Activated CD4-positive, alpha-beta memory T cell treated with anti-CD3 and anti-CD28 coated beads for 36 hours (primary cell): ENCODE measurements around the gene ERLIN1. TPM values are rescaled to one million over a fixed set of nuclear protein-coding genes. Genes with fewer than 3 reads are reported as not detected.
"Not testable (repeated sequence)": the region's sequence is repeated elsewhere in the genome, so short reads cannot be mapped to it uniquely, and the experiment has no call there.

Experiments used
- CTCF ChIA-PET: fragments of 350-600 bp; sonication (Branson Sonifier 250); formaldehyde crosslinking; loops from one replicate; lab custom pipeline; 2021; ENCODE audit warnings: antibody characterized with exemption, inconsistent platforms; lab: Charles Lee
- POLR2A ChIA-PET: fragments of 350-600 bp; sonication (Branson Sonifier 250); formaldehyde crosslinking; loops from one replicate; lab custom pipeline; 2021; ENCODE audit warnings: antibody characterized with exemption; lab: Charles Lee
- DNase-seq: peaks from one replicate; pipeline ENCODE4 v3.0.0-alpha.2; 2020
- H3K27ac Mint-ChIP-seq: one replicate; pipeline ENCODE4 v1.8.0; 2021; ENCODE audit warnings: mixed read lengths
- H3K27me3 Mint-ChIP-seq: one replicate; pipeline ENCODE4 v1.8.0; 2021; ENCODE audit warnings: mixed read lengths
- H3K36me3 Mint-ChIP-seq: one replicate; pipeline ENCODE4 v1.8.0; 2021; ENCODE audit warnings: mixed read lengths
- H3K4me1 Mint-ChIP-seq: one replicate; pipeline ENCODE4 v1.8.0; 2021; ENCODE audit warnings: low read depth, mixed read lengths
- H3K4me3 Mint-ChIP-seq: one replicate; pipeline ENCODE4 v1.8.0; 2021; ENCODE audit warnings: mild to moderate bottlenecking, mixed read lengths
- H3K9me3 Mint-ChIP-seq: one replicate; pipeline ENCODE4 v1.8.0; 2021; ENCODE audit warnings: mixed read lengths
- intact Hi-C: fragments of 100-400 bp; cut with micrococcal nuclease; formaldehyde crosslinking; loops from one replicate; pipeline ENCODE4 v1.15.1; 2023
- total RNA-seq, 2 experiments: library from RNA; stranded (reverse); gene quantifications; one replicate each; pipeline ENCODE4 v1.2.3, GENCODE V29; 2021

The ERLIN1 gene
- total RNA-seq, 2 experiments from 2014 or later, result 15.4 to 16.8 TPM

- intact Hi-C loops, result no loop called here
- H3K4me1 Mint-ChIP-seq, result no peaks in the 10 kb centered on the region
- DNase-seq, result no peak
- H3K9me3 Mint-ChIP-seq, result peaks cover 10% of the 10 kb centered on the region
- H3K4me3 Mint-ChIP-seq, result no peak overlapping the region
- H3K27ac Mint-ChIP-seq, result no peak overlapping the region
- H3K27me3 Mint-ChIP-seq, result peaks cover 18% of the 10 kb centered on the region
- CTCF ChIA-PET, result interaction anchor here (0.7 kb wide), 1 partner anchor 85 kb away, joined by 3 read pairs; no protein-coding TSS in a partner anchor
- POLR2A ChIA-PET, result no interaction called here
- H3K36me3 Mint-ChIP-seq, result no peaks in the 10 kb centered on the region
Measured at GRCh38 chr10:100130831-100131230, 55.0 kb downstream of the ERLIN1 start.

GRCh38 chr10:100129424-100129823 is 56.4 kb downstream of the ERLIN1 start:
- ChIA-PET CTCF (no interaction called here), POLR2A (no interaction called here)
- H3K36me3 Mint-ChIP-seq, result no peaks in the 10 kb centered on the region
- intact Hi-C loops, result no loop called here
- H3K27me3 Mint-ChIP-seq, result peaks cover 18% of the 10 kb centered on the region
- H3K4me1 Mint-ChIP-seq, result no peaks in the 10 kb centered on the region
- H3K27ac Mint-ChIP-seq, result no peak overlapping the region
- no peak overlapping the region for H3K4me3 Mint-ChIP-seq
- peaks cover under 1% of the 10 kb centered on the region for H3K9me3 Mint-ChIP-seq
- no peak for DNase-seq

DNA sequence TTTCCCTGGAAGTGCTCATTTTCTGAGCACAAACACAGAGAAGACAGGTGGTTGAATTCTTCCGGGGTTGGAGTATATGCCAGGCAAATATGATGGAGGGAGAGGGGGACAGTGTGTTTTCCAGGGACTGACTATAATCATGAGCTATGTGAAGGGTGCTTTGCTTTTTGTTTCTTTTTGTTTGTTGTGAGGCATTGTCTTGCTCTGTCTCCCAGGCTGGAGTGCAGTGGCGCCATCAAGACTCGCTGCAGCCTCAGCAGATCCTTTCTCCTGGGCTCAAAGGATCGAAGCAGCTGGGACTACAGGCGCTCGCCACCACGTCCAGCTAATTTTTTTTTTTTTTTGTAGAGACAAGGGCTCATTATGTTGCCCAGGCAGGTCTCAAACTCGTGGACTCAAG is 56.9 kb downstream of the ERLIN1 start:
- POLR2A ChIA-PET, result no interaction called here

GRCh38 chr10:100125335-100125734 is 60.5 kb downstream of the ERLIN1 start:
- H3K36me3 Mint-ChIP-seq, H3K4me3 Mint-ChIP-seq, intact Hi-C loops, H3K9me3 Mint-ChIP-seq, H3K27ac Mint-ChIP-seq, POLR2A ChIA-PET, H3K4me1 Mint-ChIP-seq, CTCF ChIA-PET, DNase-seq: not testable (repeated sequence)
- H3K27me3 Mint-ChIP-seq, result peaks cover 14% of the 10 kb centered on the region

More for the DNA sequence above, 56.9 kb downstream of the ERLIN1 start:
- DNase-seq, result no peak
- peaks cover 19% of the 10 kb centered on the region for H3K27me3 Mint-ChIP-seq
- CTCF ChIA-PET, result no interaction called here
- intact Hi-C loops, result no loop called here
- H3K27ac Mint-ChIP-seq, result no peak overlapping the region
- no peaks in the 10 kb centered on the region for H3K4me1 Mint-ChIP-seq
- H3K4me3 Mint-ChIP-seq, result no peak overlapping the region
- H3K36me3 Mint-ChIP-seq, result no peaks in the 10 kb centered on the region
- no peaks in the 10 kb centered on the region for H3K9me3 Mint-ChIP-seq

GRCh38 chr10:100124097-100124496 is 61.7 kb downstream of the ERLIN1 start:
- Mint-ChIP-seq H3K4me1 (peaks cover 5% of the 10 kb centered on the region), H3K27ac (no peak overlapping the region), H3K27me3 (peaks cover 14% of the 10 kb centered on the region), H3K9me3 (no peaks in the 10 kb centered on the region), H3K4me3 (no peak overlapping the region), H3K36me3 (no peaks in the 10 kb centered on the region)
- POLR2A ChIA-PET, result no interaction called here
- CTCF ChIA-PET, result no interaction called here
- no peak for DNase-seq
- intact Hi-C loops, result no loop called here

GRCh38 chr10:100122780-100123179 is 63.0 kb downstream of the ERLIN1 start:
- intact Hi-C loops, result no loop called here
- Mint-ChIP-seq H3K27ac (no peak overlapping the region), H3K4me3 (no peak overlapping the region), H3K27me3 (peaks cover 7% of the 10 kb centered on the region), H3K9me3 (no peaks in the 10 kb centered on the region), H3K4me1 (peaks cover 5% of the 10 kb centered on the region), H3K36me3 (no peaks in the 10 kb centered on the region)
- ChIA-PET POLR2A (no interaction called here), CTCF (no interaction called here)
- no peak for DNase-seq

GRCh38 chr10:100120550-100120949 is 65.3 kb downstream of the ERLIN1 start:
- Mint-ChIP-seq H3K27ac (no peak overlapping the region), H3K36me3 (no peaks in the 10 kb centered on the region), H3K4me3 (no peak overlapping the region), H3K27me3 (peaks cover 16% of the 10 kb centered on the region), H3K9me3 (no peaks in the 10 kb centered on the region), H3K4me1 (peaks cover 5% of the 10 kb centered on the region)
- ChIA-PET POLR2A (no interaction called here), CTCF (no interaction called here)
- intact Hi-C loops, result no loop called here
- DNase-seq, result no peak

DNA sequence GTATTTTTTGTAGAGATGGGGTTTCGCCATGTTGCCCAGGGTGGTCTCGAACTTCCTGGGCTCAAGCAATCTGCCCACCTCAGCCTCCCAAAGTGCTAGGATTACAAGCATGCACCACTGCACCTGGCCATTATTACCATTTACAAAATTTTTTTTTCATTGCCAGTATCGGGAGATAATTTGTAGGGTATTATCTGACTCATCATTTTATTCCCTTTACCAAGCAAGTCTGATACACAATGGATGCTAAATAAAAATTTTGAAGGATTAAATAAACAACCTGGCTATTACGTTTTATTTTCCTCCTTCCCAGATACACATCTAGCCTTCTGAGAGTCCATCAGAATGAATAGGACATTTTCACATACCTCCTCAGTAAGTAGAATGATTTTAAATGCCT is 66.1 kb downstream of the ERLIN1 start:
- POLR2A ChIA-PET, result no interaction called here
- CTCF ChIA-PET, result no interaction called here
- intact Hi-C loops, result no loop called here
- H3K36me3 Mint-ChIP-seq, result no peaks in the 10 kb centered on the region
- DNase-seq, result no peak
- peaks cover 19% of the 10 kb centered on the region for H3K27me3 Mint-ChIP-seq
- no peak overlapping the region for H3K4me3 Mint-ChIP-seq
- peaks cover 5% of the 10 kb centered on the region for H3K4me1 Mint-ChIP-seq
- no peaks in the 10 kb centered on the region for H3K9me3 Mint-ChIP-seq
- H3K27ac Mint-ChIP-seq, result no peak overlapping the region

DNA sequence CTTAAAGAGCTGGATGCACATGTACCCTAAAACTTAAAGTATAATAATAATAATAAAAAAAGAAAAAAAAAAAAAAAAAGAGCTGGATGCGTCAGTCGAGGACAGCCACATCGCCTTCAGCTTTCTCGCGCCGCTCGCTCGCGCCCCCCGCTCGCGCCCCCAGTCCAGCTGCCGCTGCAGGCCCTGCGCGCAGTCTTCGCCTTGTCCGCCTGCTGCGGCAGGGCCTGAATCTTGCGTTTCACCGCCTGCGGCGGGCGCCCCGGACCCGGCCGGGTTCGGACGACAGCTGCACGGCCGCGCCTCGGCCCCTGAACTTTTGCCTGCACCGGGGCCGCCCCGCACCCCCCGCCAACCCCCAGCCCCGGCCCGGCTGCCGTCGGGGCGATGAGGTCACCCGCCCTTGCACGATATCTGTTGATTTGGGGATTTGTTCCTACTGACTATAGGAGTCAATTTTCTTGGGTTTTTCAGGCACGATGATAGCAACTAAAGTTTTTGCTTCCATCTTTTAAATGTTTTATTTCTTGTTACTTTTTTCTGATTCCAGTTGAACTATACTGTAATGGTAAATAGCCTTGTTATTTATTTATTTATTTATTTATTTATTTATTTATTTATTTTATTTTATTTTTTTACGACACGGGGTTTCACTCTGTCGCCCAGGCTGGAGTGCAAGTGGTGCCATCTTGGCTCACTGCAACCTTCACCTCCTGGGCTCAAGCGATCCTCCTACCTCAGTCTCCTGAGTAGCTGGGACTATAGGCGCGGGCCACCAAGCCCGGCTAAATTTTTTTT is 70.7 kb downstream of the ERLIN1 start:
- Mint-ChIP-seq H3K36me3 (peaks cover 2% of the 10 kb centered on the region), H3K4me3 (no peak overlapping the region), H3K27ac (no peak overlapping the region), H3K4me1 (no peaks in the 10 kb centered on the region), H3K9me3 (no peaks in the 10 kb centered on the region), H3K27me3 (peaks cover 21% of the 10 kb centered on the region)
- POLR2A ChIA-PET, result interaction anchor here (0.6 kb wide), 1 partner anchor 1981 kb away, joined by 3 read pairs; no protein-coding TSS in a partner anchor
- CTCF ChIA-PET, result interaction anchor here (0.9 kb wide), 1 partner anchor 69 kb away, joined by 3 read pairs; no protein-coding TSS in a partner anchor
- no peak for DNase-seq
- intact Hi-C loops, result no loop called here

GRCh38 chr10:100114460-100114859 is 71.4 kb downstream of the ERLIN1 start:
- H3K4me3 Mint-ChIP-seq, result no peak overlapping the region
- intact Hi-C loops, result no loop called here
- no peaks in the 10 kb centered on the region for H3K4me1 Mint-ChIP-seq
- peaks cover 2% of the 10 kb centered on the region for H3K36me3 Mint-ChIP-seq
- H3K27me3 Mint-ChIP-seq, result peaks cover 21% of the 10 kb centered on the region
- POLR2A ChIA-PET, result no interaction called here
- H3K27ac Mint-ChIP-seq, result no peak overlapping the region
- no peak for DNase-seq
- CTCF ChIA-PET, result interaction anchor here (0.6 to 0.9 kb wide), 2 partner anchors 69 to 557 kb away, joined by 3 to 4 read pairs; no protein-coding TSS in a partner anchor
- H3K9me3 Mint-ChIP-seq, result no peaks in the 10 kb centered on the region

- peaks cover 2% of the 10 kb centered on the region for H3K36me3 Mint-ChIP-seq
- H3K4me3 Mint-ChIP-seq, result no peak overlapping the region
- ChIA-PET CTCF (no interaction called here), POLR2A (no interaction called here)
- no peak overlapping the region for H3K27ac Mint-ChIP-seq
- H3K4me1 Mint-ChIP-seq, result no peaks in the 10 kb centered on the region
- peak; percentile 11 for DNase-seq
- intact Hi-C loops, result no loop called here
- no peaks in the 10 kb centered on the region for H3K9me3 Mint-ChIP-seq
- H3K27me3 Mint-ChIP-seq, result peaks cover 14% of the 10 kb centered on the region
Measured at GRCh38 chr10:100109670-100110069, 76.2 kb downstream of the ERLIN1 start.

GRCh38 chr10:100106865-100107264 is 79.0 kb downstream of the ERLIN1 start:
- no peak overlapping the region for H3K27ac Mint-ChIP-seq
- no peaks in the 10 kb centered on the region for H3K36me3 Mint-ChIP-seq
- ChIA-PET POLR2A (no interaction called here), CTCF (no interaction called here)
- peaks cover 22% of the 10 kb centered on the region for H3K27me3 Mint-ChIP-seq
- peaks cover 3% of the 10 kb centered on the region for H3K9me3 Mint-ChIP-seq
- no peak overlapping the region for H3K4me3 Mint-ChIP-seq
- no peak for DNase-seq
- intact Hi-C loops, result no loop called here
- H3K4me1 Mint-ChIP-seq, result no peaks in the 10 kb centered on the region

- Mint-ChIP-seq H3K4me3 (no peak overlapping the region), H3K36me3 (no peaks in the 10 kb centered on the region), H3K4me1 (no peaks in the 10 kb centered on the region), H3K9me3 (peaks cover 3% of the 10 kb centered on the region), H3K27me3 (peaks cover 32% of the 10 kb centered on the region), H3K27ac (no peak overlapping the region)
- no peak for DNase-seq
- intact Hi-C loops, result no loop called here
- ChIA-PET POLR2A (no interaction called here), CTCF (no interaction called here)
Measured at GRCh38 chr10:100104300-100104699, 81.5 kb downstream of the ERLIN1 start.
